ENCODE data around the gene CRY2.

CRY2 gene

DNA sequence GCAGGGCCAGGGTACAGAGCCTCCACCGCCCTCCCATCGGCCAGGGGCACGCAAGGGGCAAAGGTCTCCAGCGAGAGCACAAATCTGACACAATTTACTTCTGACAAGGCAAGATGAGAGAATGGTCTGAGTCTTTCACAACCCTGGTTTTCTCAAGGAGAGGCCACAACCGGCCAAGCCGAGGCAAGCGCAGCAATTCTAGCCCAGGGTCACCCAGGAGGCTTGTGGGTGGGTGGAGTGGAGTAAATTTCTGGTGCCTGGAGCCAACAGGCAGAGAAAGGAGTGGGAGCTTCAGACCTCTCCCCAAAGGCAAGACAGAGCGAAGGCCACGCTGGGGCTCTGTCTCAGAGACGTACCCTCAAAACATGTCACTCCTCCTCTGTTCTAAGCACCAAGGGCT is 84.5 kb downstream of the CRY2 start:
- H3K27me3 ChIP-seq (ENCODE audit: low read depth, low read length) = no peaks in the 10 kb centered on the region
- peaks cover 35 to 52% of the 10 kb centered on the region in 2 donors for H3K36me3 ChIP-seq (ENCODE audit: control insufficient read depth in 1 of 2, insufficient read depth in 2 of 2, low read length in 2 of 2)

GRCh38 chr11:45932217-45932616 is 84.9 kb downstream of the CRY2 start:
- Histone ChIP-seq H3K36me3 (ENCODE audit: control insufficient read depth in 1 of 2, insufficient read depth in 2 of 2, low read length in 2 of 2) (peaks cover 35 to 57% of the 10 kb centered on the region in 2 donors), H3K27ac (ENCODE audit: low read length) (no peak overlapping the region), H3K4me1 (ENCODE audit: control insufficient read depth in 1 of 2, insufficient read depth in 2 of 2, low read length in 2 of 2) (peaks cover 0 to 11% of the 10 kb centered on the region in 2 donors), H3K4me3 (ENCODE audit: low read depth in 1 of 2, low read length in 2 of 2) (no peak overlapping the region), H3K9me3 (ENCODE audit: control insufficient read depth in 1 of 2, low read length in 2 of 2) (no peaks in the 10 kb centered on the region), H3K27me3 (ENCODE audit: low read depth, low read length) (no peaks in the 10 kb centered on the region)

More for the DNA sequence above, 84.5 kb downstream of the CRY2 start:
- no peak overlapping the region for H3K27ac ChIP-seq (ENCODE audit: low read length)
- H3K4me1 ChIP-seq (ENCODE audit: control insufficient read depth in 1 of 2, insufficient read depth in 2 of 2, low read length in 2 of 2) = peaks cover 0 to 11% of the 10 kb centered on the region in 2 donors
- no peak overlapping the region for H3K4me3 ChIP-seq (ENCODE audit: low read depth in 1 of 2, low read length in 2 of 2)
- no peaks in the 10 kb centered on the region for H3K9me3 ChIP-seq (ENCODE audit: control insufficient read depth in 1 of 2, low read length in 2 of 2)
